HG02852 (cell line): ENCODE measurements around the gene ADAM12.

Experiments used
- ATAC-seq: cut with Tn5 transposase; IDR thresholded peaks from one replicate; pipeline ENCODE4 v1.9.1; 2021; ENCODE audit warnings: mild to moderate bottlenecking, moderate library complexity; ENCODE audit not compliant: unreplicated experiment

The ADAM12 gene

DNA sequence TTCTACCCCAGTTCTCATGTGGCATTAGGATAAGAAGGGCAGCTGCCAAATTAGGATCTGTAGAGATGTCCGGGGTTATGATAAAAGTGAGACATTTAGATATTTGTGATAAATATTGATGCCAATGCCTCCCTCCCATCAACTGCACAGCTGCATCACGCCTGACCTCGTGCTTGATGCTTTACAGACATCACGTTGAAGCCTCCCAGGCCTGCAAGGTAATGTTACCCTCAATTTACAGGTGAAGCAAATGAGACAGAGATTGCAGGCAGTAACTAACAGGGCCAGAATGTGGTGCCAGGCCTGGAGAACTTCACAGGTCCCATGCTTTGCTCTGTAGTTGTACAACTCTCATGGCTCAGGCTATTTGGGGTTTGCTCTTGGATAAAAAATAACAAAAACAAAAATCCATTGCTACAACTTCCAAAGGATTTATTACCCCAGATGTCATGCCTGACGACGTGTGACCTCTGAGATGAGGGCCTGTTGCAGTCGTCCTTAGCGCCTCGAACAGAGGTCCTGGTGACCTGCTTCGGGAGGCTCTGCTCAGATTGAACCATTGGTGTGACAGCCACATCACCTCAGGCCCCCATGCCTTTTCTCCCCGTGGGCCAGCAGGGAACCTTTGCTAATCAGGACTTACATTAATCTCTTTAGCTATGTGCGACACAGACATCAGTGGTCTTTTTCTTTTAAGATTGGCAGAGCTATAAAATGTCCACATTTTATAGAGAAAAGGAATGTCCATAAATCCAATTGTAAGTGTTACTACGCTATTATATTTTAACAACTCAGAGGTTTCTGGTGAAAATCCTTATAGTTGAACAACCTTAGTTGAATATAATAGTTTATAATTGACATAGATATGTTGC is 169.3 kb downstream of the ADAM12 start:
- ATAC-seq = no peak

DNA sequence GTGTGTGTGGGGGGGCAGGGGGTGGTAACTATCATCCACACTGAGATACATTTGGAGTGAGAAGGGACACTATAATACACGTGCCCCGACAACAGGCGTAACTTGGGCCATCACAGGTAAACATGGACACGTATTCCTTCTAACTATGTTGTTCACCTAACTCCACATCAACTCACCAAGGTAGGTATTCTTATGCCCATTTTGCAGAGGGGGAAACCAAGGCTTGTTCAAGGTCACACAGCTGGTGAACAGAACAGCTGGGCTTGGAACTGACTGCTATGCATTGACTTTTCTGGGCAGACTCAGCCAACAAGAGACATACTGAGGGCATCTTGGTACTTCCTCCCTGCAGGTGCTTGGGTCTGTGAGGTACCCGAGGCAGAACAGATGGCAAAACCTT is 170.1 kb downstream of the ADAM12 start:
- ATAC-seq = no peak

DNA sequence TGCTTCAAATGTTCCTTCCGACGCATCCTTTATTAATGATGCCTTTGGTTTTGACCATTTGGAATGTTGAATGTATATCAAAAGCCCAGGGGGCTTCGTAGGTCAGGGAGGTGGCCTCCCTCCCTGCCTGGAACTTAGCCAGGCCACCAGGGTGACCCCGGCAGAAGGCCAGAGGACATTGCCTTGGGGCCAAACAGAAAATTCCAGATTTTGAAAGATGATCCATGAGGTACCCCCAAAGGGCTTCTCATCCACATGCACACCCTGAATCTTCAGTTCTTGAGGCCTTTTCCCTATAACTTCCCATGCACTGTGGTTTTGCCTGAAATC is 171.7 kb downstream of the ADAM12 start:
- ATAC-seq = no peak

DNA sequence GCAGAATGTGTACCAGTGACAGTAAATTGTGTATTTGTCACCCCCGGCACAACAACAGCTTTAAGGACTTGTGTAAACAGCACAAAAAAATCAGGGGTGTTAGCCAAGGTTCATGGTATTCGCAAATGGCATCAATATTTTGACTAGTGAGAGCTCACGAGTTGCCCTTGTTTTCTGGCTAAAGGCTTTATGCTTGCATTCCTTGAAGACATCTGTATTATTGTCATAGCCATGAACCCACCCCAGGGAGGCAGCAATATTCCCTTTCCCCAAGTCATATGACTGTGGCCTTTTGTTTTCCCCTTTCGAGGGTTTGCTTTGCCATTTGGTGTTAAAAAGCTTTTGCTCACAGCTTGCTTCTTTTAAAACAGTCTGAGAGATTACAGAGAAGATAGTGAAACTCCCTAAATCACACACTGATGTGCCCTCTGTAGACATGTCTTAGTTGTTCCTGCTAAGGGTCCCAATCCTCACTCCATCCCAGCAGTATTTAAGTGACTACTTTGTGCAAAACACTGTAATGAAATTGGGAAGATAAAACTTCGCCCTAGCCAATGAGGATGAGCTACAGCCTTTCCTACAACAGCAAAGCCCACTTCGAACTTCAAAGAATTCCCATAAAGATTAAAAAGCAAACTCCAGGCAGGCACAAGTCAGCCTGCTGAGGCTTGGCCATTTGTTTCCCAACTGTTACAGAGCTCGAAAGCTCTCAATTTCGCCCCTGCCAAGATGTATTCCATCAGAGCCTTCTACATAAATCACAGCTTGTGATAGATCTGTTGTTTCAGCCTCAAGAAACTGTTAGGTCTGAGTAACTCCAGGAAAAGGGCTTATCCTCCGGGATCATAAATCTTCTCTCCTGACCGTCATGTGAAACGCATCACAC is 172.3 kb downstream of the ADAM12 start:
- ATAC-seq = no peak

DNA sequence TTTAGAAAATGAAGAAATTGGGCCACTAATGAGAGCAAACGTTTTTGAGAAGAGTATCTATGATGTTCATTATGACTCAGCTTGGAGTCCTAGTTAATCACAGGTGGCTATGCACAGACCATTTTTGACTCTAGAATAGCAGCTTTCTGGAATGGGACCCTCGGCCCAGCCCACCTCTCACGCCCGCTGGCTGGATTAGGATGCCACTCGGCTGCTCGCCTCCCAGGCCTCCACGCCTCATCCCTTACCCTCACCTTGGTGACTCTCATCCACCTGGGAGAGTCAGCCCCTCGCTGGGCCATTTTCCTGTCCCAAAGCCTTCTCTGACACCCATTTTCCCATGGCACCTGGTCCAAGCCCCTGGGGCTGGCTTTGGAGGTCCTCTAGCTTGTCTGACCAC is 173.6 kb downstream of the ADAM12 start:
- ATAC-seq = no peak

DNA sequence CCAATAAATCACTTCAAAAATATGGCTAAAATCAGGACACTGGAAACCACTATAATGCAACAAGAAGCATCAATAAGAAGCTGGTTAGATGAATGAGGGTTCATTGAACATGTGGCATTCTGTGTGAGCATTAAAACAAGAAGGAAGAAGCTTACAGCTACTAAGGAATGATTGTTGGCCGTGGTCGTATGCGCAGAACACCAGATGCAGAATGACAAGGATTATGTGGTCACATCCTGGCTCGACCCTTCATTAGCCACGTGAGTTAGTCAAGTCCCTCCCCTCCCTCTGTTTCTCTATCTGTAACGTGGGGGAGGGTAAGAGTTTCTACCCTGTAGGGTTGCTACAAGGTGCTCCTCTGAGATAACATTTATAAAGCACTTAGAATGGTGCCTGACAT is 174.3 kb downstream of the ADAM12 start:
- ATAC-seq = no peak

DNA sequence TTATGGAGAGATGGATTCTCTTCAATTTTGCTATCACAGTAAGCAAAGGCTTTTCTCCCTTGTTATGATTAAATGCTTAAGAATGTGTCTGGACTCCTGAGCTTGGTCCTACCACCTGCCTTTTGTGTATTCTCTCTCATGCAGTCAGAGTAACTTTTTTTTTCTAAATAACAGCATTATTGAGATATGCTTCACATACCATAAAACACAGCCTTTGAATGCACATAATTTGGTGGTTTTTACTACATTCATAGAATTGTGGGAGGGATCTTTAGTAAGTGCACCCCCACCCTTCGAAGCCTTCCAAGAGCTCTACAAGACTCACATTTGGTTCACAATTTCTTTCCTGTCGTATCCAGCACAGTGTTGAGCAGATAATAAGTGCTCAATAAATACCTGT is 175.5 kb downstream of the ADAM12 start:
- no peak for ATAC-seq

DNA sequence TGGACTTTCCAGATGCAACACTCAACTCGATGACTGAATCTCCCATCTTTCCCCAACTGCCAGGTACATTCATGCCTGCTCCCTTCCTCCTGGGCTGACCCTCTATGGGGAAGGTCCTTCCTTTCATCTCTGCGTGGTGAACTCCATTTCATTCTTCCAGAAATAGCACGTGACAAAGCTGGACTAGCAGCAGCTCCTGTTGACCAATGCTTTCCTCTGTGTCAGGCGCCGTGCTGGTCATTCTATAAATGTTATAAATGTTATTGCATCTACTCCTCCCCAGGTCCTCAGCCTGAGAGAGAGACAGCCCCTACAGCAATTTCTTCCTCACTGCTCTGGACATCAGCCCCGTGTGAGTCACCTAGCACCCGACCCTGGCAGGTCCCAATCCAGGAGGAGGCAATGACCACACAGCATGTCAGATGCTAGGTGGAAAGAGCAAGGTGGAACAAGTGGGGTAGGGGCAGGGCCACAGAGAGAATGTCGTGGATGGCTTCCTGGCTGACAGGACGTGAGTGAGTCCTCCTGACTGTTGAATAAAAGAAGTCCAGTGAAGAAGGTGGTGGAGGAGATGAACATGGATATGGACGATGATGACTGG is 178.1 kb downstream of the ADAM12 start:
- ATAC-seq = no peak

DNA sequence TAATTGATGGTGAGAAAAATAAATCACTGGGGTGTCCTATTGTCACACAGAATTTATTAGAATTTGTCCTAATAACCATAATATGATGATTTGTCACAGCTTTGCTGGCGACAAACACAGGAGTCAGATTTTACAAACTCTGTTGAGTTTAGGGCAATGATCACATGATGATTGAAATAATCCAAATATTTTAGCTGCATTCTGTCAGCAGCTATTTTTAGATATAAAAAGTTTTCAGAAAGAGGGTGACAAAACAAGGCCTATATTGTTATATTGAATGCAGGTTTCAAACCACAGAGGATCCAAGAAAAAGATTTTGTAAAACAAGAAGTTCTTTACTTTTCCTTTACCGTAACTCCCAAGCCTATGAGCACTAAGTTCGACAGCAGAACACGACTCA is 178.8 kb downstream of the ADAM12 start:
- no peak for ATAC-seq

DNA sequence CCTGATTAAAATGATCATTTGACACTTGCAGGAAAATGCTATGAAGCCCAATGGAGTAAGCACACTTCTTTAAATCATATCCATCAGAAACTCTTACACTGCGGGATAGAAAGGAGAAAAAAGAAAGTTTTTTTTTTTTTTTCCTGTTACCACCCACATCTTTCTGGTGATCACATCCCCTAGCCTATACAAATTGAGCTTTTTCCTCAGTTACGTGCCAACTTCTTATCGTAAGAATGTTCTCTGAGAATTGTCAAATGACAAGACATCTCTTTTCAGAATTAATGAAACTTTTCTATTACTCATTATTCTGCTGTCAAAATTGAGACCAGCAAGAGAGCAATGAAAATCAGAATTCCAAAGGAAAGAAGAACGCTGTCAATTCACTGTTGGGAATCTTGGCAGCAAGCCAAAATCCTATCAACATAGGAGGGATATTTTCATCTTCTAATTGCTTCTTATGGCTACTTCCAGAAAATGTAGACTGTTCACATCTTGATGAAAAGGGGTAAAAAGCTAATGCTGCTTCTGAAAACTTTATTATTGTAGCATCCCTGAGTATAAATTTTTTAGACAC is 179.5 kb downstream of the ADAM12 start:
- no peak for ATAC-seq

DNA sequence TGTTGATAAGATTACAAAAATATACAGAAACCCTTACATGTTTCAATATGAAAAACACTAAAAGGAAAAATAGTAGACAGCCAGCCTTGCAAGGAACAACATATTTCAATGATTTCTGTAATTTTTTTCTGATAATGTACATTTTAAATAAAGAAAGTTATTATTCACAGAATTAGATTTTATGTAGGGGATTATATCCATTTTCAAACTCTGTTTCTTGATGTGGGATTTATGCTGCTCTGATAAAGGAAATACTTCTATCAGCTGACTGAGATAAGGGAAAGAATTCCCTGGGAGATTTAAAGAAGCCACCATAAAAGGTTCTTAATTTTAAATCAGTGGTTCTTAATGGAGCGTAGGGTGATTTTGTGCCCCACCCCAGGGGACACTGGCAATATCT is 180.4 kb downstream of the ADAM12 start:
- no peak for ATAC-seq

DNA sequence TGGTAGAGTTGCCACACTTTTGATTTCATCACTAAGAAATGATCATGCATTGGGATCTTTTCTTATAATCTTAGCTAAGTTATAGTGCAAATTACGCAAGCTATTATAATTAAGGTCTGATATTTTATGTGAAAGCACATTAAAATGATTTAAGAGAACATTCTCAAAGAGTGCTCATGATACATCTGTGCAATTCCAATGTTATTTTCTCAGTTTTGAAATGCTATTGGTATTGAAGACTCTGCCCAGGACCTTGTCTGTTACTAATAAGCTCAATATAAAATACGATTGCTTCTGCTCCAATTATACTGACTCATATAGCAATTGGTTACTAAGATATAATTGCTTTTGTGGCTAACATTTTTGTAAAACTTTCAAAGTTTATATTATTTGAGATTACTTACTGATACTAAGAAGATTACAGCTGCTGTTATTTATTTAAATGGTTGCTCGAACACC is 180.9 kb downstream of the ADAM12 start:
- no peak for ATAC-seq

DNA sequence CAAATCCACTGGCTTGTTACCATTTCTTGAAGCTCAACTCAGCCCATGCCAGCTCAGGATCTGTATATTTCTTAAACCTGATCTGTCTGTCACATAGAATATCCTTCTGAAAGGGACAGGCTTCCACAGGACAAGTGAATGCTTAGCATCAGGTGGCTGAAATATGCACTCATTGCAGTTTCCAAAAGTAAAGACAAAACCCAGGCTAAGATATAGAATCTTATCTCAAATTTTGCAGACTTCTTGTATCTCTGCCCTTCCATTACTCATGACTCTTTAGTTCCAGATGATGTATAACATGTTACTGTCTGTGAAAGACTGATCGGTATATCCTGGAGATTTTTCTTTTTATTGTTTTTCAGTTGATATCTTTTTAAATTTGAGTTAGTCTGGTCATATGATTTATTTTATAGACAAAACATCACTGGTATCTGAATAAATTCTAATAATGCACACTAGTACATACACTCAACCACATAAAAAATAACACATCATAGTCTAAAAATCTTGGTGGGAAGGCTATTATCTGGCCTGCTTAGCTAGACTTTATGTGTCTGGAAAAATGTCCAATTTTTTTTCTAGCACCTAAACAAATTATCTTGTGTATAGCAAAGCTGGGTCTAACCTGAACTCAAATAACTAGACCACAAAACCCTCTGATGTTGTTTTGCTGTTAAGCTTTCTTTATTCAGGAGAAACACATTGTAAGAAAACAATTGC is 182.6 kb downstream of the ADAM12 start:
- ATAC-seq = no peak

DNA sequence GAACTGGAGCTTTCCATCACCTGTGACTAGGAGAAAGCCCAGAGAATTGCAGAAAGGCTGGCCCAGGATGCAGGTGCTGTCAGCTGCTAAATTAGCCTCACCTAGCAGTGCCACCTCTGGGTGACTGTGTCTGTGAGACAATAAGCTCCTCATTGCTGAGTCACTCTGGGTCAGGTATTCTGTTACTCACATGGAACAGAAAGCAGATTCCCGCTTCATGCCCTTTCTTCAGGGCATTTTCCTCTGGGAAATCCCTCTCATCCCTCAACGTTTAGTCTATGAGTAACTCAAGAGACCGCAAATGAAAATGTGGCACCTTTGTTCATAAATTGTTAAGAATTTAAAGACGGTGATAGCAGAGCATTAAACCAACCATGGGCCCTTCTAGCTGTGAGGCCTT is 184.0 kb downstream of the ADAM12 start:
- no peak for ATAC-seq

DNA sequence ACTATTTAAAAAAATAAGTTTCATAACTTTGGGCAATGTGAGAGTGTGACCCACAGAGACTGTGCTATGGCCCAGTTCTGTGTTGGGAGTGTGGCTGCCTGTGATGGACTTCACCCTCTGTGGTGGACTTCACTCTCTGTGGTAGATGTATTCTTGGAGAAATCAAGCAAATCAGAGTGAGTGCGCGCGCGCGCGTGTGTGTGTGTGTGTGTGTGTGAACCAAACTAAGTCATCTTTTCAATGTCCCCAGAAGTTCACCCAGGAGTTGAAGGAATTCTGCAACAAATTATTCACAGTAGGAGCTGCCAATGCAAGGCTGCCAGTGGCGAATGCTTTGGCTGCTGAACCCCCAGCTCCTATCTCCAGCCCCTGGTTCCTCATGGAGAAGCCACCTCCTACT is 184.5 kb downstream of the ADAM12 start:
- no peak for ATAC-seq

DNA sequence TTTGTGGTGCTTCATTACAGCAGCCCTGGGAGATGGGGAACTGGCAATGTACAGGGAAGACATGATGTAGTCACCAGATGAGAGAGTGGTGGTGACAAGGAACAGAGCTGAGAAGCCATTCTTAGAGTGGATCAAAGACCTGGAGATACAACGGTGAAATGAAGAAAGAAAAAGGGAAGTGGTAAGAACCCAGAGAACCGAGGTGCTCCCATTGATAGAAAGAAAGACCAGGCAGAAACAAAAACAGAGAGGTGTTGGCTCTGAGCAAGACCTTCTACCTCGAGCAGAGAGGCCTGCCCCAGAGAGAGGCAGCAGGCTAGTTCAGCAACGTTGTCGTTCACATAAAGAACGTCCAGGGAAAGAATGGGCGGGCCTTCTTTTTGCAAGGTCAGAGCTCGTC is 186.7 kb downstream of the ADAM12 start:
- no peak for ATAC-seq

DNA sequence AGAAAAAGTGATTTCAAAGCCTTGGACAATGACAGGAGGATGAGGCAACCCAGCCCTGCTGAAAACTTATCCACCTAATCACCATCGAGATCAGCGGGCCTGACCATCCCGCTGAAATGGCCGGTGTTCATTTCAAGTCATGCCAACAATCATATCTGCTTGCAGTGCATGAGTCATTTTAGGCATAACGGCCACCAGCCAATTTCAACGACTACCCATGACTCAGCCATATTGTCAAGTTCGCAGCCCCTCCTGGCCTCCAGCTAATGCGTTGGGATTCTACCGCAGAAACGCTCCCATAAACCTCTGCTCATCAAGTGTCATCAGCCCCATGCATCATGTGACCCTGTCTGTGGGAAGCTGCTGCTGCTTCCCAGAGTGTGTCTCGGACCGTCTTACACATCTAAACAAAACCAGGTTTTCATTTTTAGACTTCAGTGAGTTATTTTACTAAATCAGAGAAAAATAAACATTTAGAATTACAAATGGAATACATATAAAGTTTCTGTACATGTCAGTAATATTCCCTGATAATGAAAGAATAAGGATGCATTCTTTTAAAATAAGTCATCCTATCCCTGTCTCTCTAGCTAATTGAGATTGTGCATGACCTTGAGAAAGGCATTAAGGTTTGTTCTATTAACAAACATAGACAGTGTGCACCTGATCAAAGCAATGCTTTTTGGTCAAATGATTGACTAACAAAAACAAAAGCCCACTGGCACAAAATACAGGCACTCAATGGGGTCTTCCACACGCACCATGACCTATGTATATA is 188.9 kb downstream of the ADAM12 start:
- ATAC-seq = no peak

DNA sequence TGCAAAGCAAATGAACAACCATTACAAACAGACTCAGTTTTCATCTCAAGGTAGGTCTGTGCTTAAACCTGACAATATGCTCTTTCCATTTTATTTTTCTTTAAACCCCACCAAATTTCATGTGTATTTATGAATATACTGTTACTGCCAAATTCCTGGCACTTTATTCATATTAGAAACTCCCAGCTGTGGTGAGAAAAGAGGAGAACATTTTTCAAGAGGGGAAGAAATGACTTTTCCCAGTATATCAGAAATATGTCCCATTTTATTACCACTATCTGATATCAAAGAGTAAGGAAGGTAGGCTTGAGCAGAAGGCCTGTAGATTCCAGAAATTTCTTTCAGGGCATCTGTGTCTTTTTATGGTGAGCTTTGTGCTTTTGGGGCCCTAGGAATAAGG is 189.6 kb downstream of the ADAM12 start:
- no peak for ATAC-seq

DNA sequence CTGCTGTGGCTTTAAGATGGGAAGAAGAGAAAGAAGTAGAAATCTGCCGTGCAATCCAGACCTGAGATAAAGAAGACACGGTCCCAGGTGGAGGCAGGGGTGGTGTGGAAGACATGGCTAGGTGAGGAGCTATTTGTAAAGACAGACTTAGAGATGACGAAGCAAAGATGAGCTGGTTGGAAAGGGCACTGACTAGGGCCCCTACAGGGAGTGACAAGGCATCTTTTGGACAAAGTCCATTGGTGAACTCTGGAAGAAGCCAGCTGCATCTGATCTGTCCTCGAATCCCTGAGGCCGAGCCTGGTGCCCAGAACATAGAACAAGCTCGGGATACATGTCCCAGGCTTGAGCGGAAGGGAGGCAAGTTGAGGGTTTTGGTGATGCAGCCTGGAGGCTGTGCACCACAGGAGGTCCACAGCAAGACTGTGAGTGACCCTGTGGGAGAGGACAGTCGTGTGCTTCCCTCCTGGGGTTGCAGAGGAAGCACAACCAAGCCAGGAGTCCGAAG is 191.2 kb downstream of the ADAM12 start:
- ATAC-seq = no peak

DNA sequence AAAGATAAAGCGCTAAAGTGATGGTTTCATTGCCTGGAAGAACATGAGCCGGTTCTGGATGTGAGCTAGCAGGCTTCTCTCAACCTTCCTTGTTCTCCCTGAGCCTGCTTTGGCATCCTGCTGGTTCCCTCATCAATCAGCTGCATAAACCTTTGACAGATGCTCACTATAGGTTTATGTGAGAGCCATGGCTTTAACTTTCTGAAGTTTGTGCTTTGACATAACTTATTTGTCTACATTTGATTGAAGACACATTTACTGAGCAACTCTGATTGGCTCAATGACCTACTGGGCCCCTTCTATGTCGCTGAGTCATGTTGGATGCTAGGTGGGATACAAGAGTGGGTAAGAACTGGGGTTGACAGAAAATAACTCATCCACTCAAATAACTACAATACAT is 192.0 kb downstream of the ADAM12 start:
- ATAC-seq = no peak
